Skin of body (tissue), 2 donors: ENCODE measurements around the gene ALDOC. TPM values are rescaled to one million over a fixed set of nuclear protein-coding genes. Genes with fewer than 3 reads are reported as not detected.
A peak's percentile ranks its signal among the peaks of the same experiment; 100 is the strongest.

Experiments used
- DNase-seq: peaks from one replicate; lab custom pipeline; 2025; lab: John Stamatoyannopoulos, UW
- total RNA-seq: library from RNA; depleted of rRNA; stranded (reverse); fragments of >200 nt; gene quantifications from one replicate; pipeline ENCODE4 v1.2.3, GENCODE V29; 2014

ALDOC gene
- total RNA-seq, 1 donor from 2014 or later: 15.4 TPM

- peak; percentile 38 for DNase-seq
These were observed 24.3 kb downstream of the ALDOC start, which contains the start of gene UNC119 for GRCh38 chr17:28552176-28552999. Gene UNC119 (minus strand): TSS chr17:28552624. CDS start chr17:28552557, 67 bp downstream.

GRCh38 chr17:28551421-28552175, 25.1 kb downstream of the ALDOC start:
- DNase-seq: no peak

- no peak for DNase-seq
These were observed 25.8 kb downstream of the ALDOC start for GRCh38 chr17:28550858-28551257.

GRCh38 chr17:28549236-28550132, 27.2 kb downstream of the ALDOC start:
- DNase-seq: no peak

- no peak for DNase-seq
These were observed 28.1 kb downstream of the ALDOC start for GRCh38 chr17:28548417-28549130.

- no peak for DNase-seq
These were observed 28.9 kb downstream of the ALDOC start for GRCh38 chr17:28547623-28548416.

GRCh38 chr17:28547096-28547622, 29.5 kb downstream of the ALDOC start:
- DNase-seq: no peak

- DNase-seq: no peak
These were observed 30.8 kb downstream of the ALDOC start for GRCh38 chr17:28545787-28546415.

- no peak for DNase-seq
These were observed 31.6 kb downstream of the ALDOC start for GRCh38 chr17:28545141-28545503.

- no peak for DNase-seq
These were observed 32.1 kb downstream of the ALDOC start for GRCh38 chr17:28544402-28545140.

- no peak for DNase-seq
These were observed 35.3 kb downstream of the ALDOC start for GRCh38 chr17:28541439-28541838.

GRCh38 chr17:28540231-28540630, 36.5 kb downstream of the ALDOC start:
- DNase-seq: no peak

GRCh38 chr17:28538296-28538895, 38.3 kb downstream of the ALDOC start:
- DNase-seq: no peak

GRCh38 chr17:28537219-28537610, 39.5 kb downstream of the ALDOC start:
- DNase-seq: no peak

GRCh38 chr17:28536532-28537218, 40.0 kb downstream of the ALDOC start:
- no peak for DNase-seq

GRCh38 chr17:28534740-28535375, 41.8 kb downstream of the ALDOC start:
- DNase-seq: no peak
